IPS DF 6.9 (cell line): ENCODE results near the gene HABP2.

Source experiments
- DNase-seq: peaks from one replicate; pipeline ENCODE4 v3.0.0-alpha.2; 2013; ENCODE audit warnings: low read depth, low spot score
- H3K27ac ChIP-seq: one replicate; pipeline ENCODE4 v1.5.1; 2013; ENCODE audit warnings: low read length, control low read depth
- H3K27me3 ChIP-seq: 2 replicates; pipeline ENCODE4 v1.6.1; 2013; ENCODE audit warnings: mild to moderate bottlenecking, low read length; ENCODE audit not compliant: control insufficient read depth, insufficient read depth
- H3K36me3 ChIP-seq: 2 replicates; pipeline ENCODE4 v1.6.1; 2013; ENCODE audit warnings: low read length; ENCODE audit not compliant: control insufficient read depth, insufficient read depth
- H3K4me1 ChIP-seq: 2 replicates; pipeline ENCODE4 v1.6.1; 2013; ENCODE audit warnings: low read length; ENCODE audit not compliant: control insufficient read depth, insufficient read depth
- H3K4me3 ChIP-seq: 2 replicates; pipeline ENCODE4 v1.5.1; 2013; ENCODE audit warnings: mild to moderate bottlenecking, low read length
- H3K9me3 ChIP-seq: 2 replicates; pipeline ENCODE4 v1.6.1; 2013; ENCODE audit warnings: low read length, inconsistent platforms; ENCODE audit not compliant: control insufficient read depth, insufficient read depth
- WGBS: extraction: QIAGEN DNeasy Blood & Tissue Kit; methylation state at CpG from one replicate; pipeline ENCODE4 v1.1.7; 2013; ENCODE audit warnings: mixed read lengths, missing lambda C conversion rate; ENCODE audit not compliant: insufficient read length, insufficient coverage; 5-methylcytosine and 5-hydroxymethylcytosine counted together

Gene HABP2

GRCh38 chr10:113518816-113519591 lies 33.8 kb upstream of the HABP2 start:
- no peak overlapping the region for H3K4me3 ChIP-seq
- H3K36me3 ChIP-seq: no peaks in the 10 kb centered on the region
- H3K4me1 ChIP-seq: no peaks in the 10 kb centered on the region
- DNase-seq: no peak
- no peaks in the 10 kb centered on the region for H3K9me3 ChIP-seq
- H3K27me3 ChIP-seq: no peaks in the 10 kb centered on the region
- WGBS: no CpG with 5 or more reads among the region's 10 CpGs
- no peak overlapping the region for H3K27ac ChIP-seq

- H3K4me3 ChIP-seq: no peak overlapping the region
- no CpG with 5 or more reads among the region's 10 CpGs for WGBS
- no peaks in the 10 kb centered on the region for H3K36me3 ChIP-seq
- no peak overlapping the region for H3K27ac ChIP-seq
- no peaks in the 10 kb centered on the region for H3K9me3 ChIP-seq
- H3K4me1 ChIP-seq: no peaks in the 10 kb centered on the region
- no peak for DNase-seq
- no peaks in the 10 kb centered on the region for H3K27me3 ChIP-seq
Observed at GRCh38 chr10:113519681-113520115, 33.2 kb upstream of the HABP2 start.

DNA sequence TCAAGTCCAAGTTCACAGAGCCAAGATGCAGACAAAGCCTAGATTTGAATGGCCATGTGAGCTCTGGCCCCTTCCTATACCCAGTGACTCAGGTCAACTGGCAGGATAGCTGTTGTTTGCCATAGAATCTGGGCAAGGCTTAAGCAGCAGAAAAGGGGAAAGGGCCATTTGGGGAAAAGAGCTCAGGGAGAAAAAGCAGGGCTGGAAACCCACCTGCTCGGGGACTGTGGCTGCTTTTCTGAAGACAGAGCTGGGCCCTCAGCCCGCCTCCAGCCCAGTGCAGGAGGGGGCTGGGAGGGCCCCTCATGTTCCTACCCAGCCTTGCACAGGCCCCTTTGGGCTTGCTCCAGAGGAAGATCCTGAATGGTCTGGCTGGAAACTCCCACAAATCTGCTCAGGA lies 32.6 kb upstream of the HABP2 start:
- no peaks in the 10 kb centered on the region for H3K4me1 ChIP-seq
- H3K36me3 ChIP-seq: no peaks in the 10 kb centered on the region
- H3K27ac ChIP-seq: no peak overlapping the region
- no peaks in the 10 kb centered on the region for H3K9me3 ChIP-seq
- no peak overlapping the region for H3K4me3 ChIP-seq
- H3K27me3 ChIP-seq: no peaks in the 10 kb centered on the region
- no CpG with 5 or more reads among the region's 2 CpGs for WGBS
- DNase-seq: no peak

DNA sequence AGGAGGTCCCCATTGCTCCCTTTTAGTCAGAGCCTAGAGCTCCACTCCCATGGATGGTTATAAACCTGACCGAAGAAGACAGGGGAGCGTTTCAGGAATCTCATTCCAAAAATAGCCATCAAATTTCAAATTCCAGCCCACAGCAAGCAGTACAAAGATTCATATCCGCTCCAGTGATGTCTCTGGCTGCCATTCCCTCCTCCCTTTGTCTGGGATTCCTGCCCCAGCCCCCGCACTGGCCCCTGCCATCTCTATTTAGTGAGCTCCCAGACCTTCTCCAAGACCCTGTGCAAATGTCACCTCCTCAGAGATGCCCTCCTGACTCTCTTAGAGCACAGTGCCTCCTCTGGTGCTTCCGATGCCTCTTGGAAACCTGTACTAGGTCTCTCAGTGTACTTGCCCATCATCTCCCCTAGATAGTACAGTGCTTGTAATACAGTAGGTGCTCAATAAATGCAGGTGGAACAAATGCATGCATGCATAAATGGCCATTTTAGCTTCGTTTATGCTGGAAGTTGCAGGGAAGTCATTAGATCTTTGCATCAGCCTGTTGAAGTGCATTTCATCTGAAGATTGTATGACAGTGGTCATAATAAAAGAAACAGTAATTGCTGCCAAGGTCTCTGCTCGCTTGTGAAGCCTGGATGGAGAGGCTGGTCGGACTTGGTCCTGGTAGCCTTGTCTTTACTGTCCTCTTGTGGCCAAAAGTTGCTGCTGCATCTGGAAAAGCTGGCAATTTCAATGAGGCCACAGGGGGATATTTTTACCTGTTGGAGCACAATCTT lies 32.0 kb upstream of the HABP2 start:
- DNase-seq: peak; percentile 47
- WGBS: no CpG with 5 or more reads among the region's 8 CpGs
- H3K4me1 ChIP-seq: no peaks in the 10 kb centered on the region
- H3K27me3 ChIP-seq: no peaks in the 10 kb centered on the region
- H3K36me3 ChIP-seq: no peaks in the 10 kb centered on the region
- H3K27ac ChIP-seq: no peak overlapping the region
- no peaks in the 10 kb centered on the region for H3K9me3 ChIP-seq
- no peak overlapping the region for H3K4me3 ChIP-seq

DNA sequence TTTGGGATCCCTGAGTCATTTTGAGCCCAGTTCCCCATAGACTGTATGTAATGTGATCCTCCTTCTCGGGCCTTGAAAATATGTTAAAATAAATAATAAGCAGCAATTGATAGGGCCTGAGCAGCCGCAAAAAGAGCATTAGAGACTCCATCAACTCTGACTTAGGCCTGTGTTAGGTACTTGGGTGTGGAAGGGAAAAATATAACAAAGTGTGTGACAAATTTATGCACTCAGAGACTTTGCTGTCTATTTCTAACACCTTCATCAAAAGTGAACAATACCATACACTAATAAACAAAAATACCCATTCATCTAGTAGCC lies 31.4 kb upstream of the HABP2 start:
- Histone ChIP-seq H3K27ac (no peak overlapping the region), H3K4me1 (no peaks in the 10 kb centered on the region), H3K27me3 (no peaks in the 10 kb centered on the region), H3K4me3 (no peak overlapping the region), H3K36me3 (no peaks in the 10 kb centered on the region), H3K9me3 (no peaks in the 10 kb centered on the region)
- DNase-seq: no peak
- WGBS: no CpG with 5 or more reads among the region's 2 CpGs

DNA sequence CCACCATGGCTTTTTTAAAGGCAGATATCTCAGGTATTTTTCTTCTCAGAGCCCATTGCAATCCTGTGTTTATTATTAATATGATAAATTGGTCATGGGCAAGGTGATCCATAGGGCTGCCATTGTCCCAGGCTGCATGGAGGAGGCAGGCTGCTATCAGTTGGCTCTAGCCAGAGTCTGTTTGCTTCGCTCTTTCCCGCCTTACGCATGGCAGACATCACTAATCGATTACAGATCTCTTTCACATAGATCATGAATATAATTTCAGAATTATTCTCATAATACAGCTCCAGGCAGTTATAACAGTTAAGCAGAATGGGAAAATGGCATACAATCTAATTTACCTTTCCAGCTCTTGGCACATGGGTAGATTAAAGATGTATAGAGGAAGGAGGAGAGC lies 30.4 kb upstream of the HABP2 start:
- H3K9me3 ChIP-seq: no peaks in the 10 kb centered on the region
- H3K4me3 ChIP-seq: no peak overlapping the region
- no peaks in the 10 kb centered on the region for H3K4me1 ChIP-seq
- no peak overlapping the region for H3K27ac ChIP-seq
- no CpG with 5 or more reads among the region's 4 CpGs for WGBS
- H3K27me3 ChIP-seq: no peaks in the 10 kb centered on the region
- H3K36me3 ChIP-seq: no peaks in the 10 kb centered on the region
- DNase-seq: no peak

DNA sequence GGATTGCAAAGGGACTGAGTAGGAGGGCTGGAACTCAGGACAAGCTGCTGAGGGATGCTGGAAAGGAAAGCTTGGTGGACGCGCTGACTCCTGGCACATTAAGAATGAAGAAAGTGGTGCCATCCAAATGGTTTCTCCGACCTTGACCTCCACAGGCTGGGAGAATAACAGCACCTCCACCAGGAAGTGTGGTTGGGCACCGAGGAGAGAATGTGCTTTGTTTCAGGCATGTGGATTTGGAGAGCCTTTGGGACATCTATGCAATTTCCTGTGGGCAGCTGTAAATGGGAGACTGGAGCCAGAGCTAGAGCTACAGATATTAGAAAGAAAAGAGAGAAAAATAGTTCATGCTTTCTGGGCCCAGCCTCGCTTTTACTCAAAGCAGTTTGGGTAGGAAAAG lies 29.8 kb upstream of the HABP2 start:
- H3K4me3 ChIP-seq: no peak overlapping the region
- H3K27ac ChIP-seq: no peak overlapping the region
- H3K4me1 ChIP-seq: no peaks in the 10 kb centered on the region
- no peak for DNase-seq
- no peaks in the 10 kb centered on the region for H3K9me3 ChIP-seq
- H3K27me3 ChIP-seq: no peaks in the 10 kb centered on the region
- H3K36me3 ChIP-seq: no peaks in the 10 kb centered on the region
- no CpG with 5 or more reads among the region's 5 CpGs for WGBS

GRCh38 chr10:113523628-113524027 lies 29.2 kb upstream of the HABP2 start:
- DNase-seq: no peak
- Histone ChIP-seq H3K9me3 (no peaks in the 10 kb centered on the region), H3K4me3 (no peak overlapping the region), H3K4me1 (no peaks in the 10 kb centered on the region), H3K27ac (no peak overlapping the region), H3K36me3 (no peaks in the 10 kb centered on the region), H3K27me3 (no peaks in the 10 kb centered on the region)
- no CpG with 5 or more reads among the region's 1 CpG for WGBS

DNA sequence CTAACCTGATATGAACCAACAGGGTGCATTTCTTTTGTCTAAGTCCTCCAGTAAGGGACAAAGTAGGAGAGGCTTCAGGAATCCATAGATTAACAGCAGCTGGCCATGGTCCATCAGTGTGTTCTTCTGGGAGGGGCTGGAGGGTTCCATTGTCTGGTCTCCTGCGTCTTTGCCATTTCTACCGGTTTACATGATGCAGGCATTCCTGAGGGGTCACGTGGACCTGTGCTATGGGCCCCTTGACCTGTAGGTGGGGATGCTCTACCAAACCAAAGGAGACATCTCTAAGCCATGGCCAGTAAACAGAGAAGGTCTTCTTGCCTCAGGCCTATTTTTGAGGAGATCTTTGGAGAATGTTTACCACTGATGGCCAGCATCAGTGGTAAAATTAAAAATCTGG lies 28.7 kb upstream of the HABP2 start:
- Histone ChIP-seq H3K27me3 (0 out of 2 replicates have a peak, but pooled peaks cover 1% of the 10 kb centered on the region), H3K36me3 (no peaks in the 10 kb centered on the region), H3K27ac (no peak overlapping the region), H3K4me3 (no peak overlapping the region), H3K9me3 (no peaks in the 10 kb centered on the region), H3K4me1 (no peaks in the 10 kb centered on the region)
- WGBS: no CpG with 5 or more reads among the region's 3 CpGs
- DNase-seq: no peak

- no peaks in the 10 kb centered on the region for H3K4me1 ChIP-seq
- H3K27me3 ChIP-seq: 0 out of 2 replicates have a peak, but pooled peaks cover 1% of the 10 kb centered on the region
- no peaks in the 10 kb centered on the region for H3K9me3 ChIP-seq
- no peak overlapping the region for H3K4me3 ChIP-seq
- H3K27ac ChIP-seq: no peak overlapping the region
- no peaks in the 10 kb centered on the region for H3K36me3 ChIP-seq
- DNase-seq: no peak
- WGBS: no CpG with 5 or more reads among the region's 11 CpGs
Observed at GRCh38 chr10:113524539-113525490, 28.0 kb upstream of the HABP2 start.
